ENCODE results near the gene IL5.
"Not testable (repeated sequence)": the region's sequence is repeated elsewhere in the genome, so short reads cannot be mapped to it uniquely, and the experiment has no call there.

Gene IL5

GRCh38 chr5:132528866-132529634 is 14.3 kb downstream of the IL5 start:
- no peak for DNase-seq

- DNase-seq: no peak
Observed at GRCh38 chr5:132528021-132528420, 15.3 kb downstream of the IL5 start.

DNA sequence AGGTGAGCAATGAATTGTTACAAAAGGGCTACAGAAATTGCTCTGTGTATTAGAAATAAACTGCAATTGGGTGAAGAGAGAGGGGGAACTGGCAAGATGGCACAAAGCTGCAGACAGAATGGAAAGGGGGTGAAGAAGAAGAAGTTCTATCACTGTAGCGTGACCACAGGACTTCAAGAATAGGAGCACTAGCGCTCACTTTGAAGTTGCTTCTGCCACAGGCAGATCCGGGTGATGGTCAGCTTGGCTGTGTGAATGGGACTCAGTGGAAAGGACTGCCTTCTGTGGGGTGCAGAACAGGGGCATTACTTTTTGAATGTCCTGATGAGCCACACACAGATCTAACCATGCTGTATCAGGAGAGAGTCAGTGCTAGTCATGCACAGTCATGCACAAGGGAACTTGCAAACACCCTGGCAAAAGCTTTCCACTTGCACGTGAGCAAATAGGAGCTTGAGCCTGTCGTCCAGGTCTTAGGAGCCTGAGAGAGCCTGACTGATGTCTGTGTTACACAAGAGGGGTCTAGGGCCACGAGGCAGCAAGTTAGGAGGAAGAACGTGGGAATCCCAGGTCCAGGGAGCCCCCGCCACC is 16.3 kb downstream of the IL5 start:
- DNase-seq: no peak

GRCh38 chr5:132526290-132526973 is 16.9 kb downstream of the IL5 start:
- peak; percentile 31 for DNase-seq

GRCh38 chr5:132525299-132525724 is 18.0 kb downstream of the IL5 start:
- DNase-seq: no peak

GRCh38 chr5:132524877-132525276 is 18.4 kb downstream of the IL5 start:
- DNase-seq: not testable (repeated sequence)

DNA sequence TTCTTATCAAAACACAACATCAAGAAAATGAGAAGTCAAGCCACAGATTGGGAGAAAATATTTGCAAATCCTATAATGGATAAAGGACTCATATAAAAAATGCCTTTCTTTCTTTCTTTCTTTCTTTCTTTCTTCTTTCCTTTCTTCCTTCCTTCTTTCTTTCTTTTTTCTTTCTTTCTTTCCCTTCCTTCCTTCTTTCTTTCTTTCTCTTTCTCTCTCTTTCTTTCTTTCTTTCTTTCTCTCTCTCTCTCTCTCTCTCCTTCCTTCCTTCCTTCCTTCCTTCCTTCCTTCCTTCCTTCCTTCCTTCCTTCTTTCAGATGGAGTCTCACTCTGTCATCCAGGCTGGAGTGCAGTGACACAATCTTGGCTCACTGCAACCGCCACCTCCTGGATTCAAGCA is 21.3 kb downstream of the IL5 start:
- DNase-seq: not testable (repeated sequence)

- DNase-seq: not testable (repeated sequence)
Observed at GRCh38 chr5:132513618-132514336, 29.5 kb downstream of the IL5 start.

DNA sequence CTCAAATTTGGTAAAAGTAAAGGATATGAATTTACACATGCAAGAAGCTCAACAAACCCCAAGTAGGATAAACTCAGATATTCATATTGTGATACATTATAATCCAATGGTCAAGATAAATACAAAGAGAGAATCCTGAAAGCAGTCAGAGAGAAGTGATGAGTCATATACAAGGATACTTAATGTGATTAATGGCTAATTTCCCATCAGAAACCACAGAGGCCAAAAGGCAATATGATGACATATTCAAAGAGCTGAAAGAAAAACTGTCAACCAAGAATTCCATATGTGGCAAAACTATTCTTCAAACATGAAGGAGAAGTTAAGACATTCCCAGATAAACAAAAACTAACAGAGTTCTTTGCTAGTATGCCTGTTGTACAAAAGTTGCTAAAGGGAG is 33.2 kb downstream of the IL5 start:
- DNase-seq: peak; percentile 89

DNA sequence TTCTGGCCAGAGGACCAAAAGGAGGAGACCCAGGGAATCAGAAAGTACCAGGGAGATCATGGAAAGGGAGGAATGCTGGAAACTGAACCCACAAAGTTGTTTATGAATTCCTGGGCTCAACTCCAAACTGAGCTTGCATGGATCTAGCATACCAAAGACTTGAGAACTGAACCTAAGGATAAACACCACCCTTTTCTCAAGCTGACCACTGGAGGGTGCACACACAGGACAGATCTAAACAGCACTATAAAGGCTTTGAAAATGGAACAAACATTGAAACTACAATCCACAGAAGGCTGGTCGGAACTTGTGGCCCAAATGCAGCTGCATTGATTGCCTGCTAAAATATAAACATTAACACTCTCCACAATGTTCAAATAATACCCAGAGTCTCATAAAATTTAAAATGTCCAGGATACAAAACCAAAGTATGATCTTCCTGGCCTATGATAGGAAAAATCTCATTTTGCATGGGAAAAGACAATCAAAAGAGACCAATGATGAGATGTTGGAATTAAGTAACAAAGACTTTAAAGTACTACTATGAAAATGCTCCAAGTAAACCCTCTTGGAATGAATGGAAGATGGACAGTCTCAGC is 37.1 kb downstream of the IL5 start:
- DNase-seq: peak; percentile 94

GRCh38 chr5:132505641-132506040 is 37.7 kb downstream of the IL5 start:
- DNase-seq: peak; percentile 37

DNA sequence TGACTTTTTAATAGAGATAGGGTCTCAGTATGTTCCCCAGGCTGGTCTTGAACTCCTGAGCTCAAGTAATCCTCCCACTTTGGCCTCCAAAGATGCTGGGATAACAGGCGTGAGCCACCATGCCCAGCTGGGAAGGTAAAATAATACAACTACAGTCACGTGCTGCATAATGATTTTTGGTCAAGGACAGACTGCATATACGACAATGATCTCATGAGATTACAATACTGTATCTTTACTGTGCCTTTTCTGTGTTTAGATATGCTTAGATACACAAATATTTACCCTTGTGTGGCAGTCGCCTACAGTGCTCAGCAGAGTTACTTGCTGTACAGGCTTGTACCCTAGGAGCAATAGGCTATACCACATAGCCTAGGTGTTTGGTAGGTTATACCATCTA is 38.6 kb downstream of the IL5 start:
- DNase-seq: no peak

DNA sequence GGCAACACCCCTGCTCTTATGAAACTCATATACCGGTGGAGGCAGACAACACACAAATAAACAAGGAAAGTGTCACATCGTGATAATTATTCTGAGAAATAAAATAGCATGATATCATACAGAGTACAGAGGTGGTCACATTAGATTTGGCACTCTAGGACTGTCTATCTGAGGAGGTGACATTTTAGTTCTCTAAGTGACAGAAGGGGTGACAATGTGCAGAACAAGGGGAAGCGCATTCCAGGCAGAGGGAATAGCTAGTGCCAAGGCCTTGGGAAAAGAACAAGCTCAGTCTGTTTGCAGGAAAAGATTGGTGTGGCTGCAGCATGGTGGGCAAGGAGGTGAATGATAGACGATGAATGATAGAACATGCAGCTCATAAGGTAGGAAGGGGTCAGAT is 40.1 kb downstream of the IL5 start:
- no peak for DNase-seq

DNA sequence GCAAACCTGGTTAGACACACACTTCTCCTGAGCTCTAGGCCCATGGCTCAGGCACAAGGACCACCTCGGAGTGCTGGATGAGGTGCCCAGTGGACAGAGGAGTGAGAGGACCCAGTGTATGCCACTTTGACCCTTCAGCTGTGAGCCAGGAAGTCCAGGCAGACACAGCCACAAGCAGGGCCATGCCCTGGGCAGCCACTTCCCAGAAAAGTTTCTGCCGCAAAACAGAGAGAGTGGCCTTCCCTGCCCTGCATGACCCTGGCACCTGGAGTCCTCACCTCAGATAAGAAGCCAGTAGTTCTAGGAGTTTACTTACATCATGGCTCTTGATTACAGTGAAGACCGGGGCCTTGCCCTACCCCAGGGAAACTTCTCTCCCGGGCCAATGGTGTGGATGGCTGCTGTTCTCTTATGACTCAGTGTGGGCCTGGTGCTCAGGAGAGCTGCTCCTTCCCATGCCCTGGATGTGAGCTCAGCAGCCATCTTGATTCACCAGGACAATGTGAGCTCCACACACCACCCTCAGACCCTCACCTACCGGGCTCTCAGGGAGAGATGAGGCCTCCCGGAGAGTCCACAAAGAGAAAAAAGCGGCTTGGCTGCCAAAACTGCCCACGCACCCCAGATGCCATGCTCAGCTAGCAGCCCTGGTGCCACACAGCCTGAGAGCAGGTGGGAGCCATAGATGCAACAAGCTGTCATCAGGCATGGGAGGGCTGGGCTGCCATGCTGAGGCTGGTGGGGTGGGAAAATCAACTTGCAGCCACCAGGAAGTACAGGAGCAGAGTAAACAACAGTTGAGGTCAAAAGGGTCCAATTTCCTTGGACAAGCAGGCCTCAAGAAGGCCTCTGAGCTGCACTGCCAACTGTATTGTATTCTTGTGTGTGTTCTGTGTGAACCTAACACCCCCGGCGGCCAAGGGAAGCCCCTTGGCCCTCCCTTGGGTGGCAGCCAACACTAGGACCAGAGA is 41.1 kb downstream of the IL5 start:
- no peak for DNase-seq

GRCh38 chr5:132501629-132501956 is 41.7 kb downstream of the IL5 start:
- no peak for DNase-seq

- peak; percentile 57 for DNase-seq
Observed at GRCh38 chr5:132500931-132501628, 42.2 kb downstream of the IL5 start.

- DNase-seq: no peak
Observed at GRCh38 chr5:132500244-132500930, 42.9 kb downstream of the IL5 start.

DNA sequence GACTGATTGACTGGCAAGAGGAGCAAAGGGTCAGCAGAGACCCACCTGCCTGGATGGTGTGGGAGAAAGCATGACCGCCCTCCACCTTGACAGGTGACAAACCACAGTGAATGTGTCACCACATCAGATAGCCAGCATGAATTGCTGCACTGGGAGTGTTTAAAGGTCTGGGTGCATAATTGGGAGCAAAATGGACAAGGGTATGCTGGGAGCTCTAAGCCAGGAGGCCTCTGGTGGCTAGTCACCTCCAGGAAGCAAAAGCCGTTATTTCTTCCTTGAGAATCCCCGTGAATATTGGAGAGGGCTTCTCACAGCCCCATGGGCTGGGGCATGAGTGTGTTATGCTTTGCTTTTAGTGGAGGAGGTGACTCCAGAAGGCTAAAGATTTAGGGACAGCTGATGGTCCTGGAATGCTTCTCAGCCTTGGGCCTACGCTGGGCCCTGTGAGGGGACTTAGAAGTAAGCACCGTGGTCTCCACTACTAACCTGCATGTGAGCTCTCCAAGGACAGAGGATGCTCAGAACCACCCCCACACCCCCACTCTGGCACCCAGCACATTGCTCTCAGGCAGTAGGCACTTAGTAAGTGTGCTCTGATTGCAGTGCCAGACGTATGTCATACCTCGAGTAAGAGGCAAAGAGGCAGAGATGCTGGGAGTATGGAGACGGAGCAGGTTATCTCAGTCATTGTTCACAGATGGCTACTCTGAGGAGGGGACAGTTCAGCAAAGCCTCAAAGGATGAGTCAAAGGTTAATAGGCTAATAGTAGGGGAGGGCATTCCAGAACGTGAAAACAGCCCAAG is 43.7 kb downstream of the IL5 start:
- no peak for DNase-seq

- peak; percentile 56 for DNase-seq
Observed at GRCh38 chr5:132498686-132499271, 44.5 kb downstream of the IL5 start.

Data from fibroblast of skin of abdomen (primary cell).